Measurements from ENCODE around the gene ZSCAN5C. TPM values are rescaled to one million over a fixed set of nuclear protein-coding genes. Genes with fewer than 3 reads are reported as not detected.
A peak's percentile ranks its signal among the peaks of the same experiment; 100 is the strongest.
"Not testable (repeated sequence)": the region's sequence is repeated elsewhere in the genome, so short reads cannot be mapped to it uniquely, and the experiment has no call there.

Gene ZSCAN5C
- total and polyA plus RNA-seq, 3 experiments from 2014 or later: not detected

DNA sequence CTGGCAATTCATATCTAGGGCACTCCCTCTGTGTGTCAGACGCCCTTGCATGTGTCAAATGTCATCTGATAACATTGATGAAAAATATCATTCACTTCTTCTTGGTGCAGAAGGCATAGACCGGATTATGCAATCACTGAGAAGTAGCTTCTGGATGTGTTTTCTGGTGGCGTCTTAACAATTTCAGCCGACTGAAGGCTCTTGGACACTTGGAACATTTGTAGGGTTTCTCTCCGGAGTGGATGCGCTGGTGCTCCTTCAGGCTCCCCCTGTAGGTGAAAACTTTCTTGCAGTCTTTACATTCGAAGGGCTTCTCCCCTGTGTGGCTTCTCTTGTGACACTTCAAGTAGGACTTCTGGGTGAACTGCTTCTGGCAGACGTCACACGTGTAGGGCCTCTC lies 19.4 kb downstream of the ZSCAN5C start:
- H3K27ac ChIP-seq (ENCODE audit: low read depth, low read length); H3K4me3 Mint-ChIP-seq; POLR2A ChIA-PET; H3K4me1 Mint-ChIP-seq; DNase-seq; H3K4me1 ChIP-seq (ENCODE audit: insufficient read depth, low read length); H3K36me3 ChIP-seq (ENCODE audit: insufficient read depth, low read length); H3K27me3 ChIP-seq (ENCODE audit: insufficient read depth, low read length, poor library complexity, severe bottlenecking); H3K9me3 ChIP-seq (ENCODE audit: low read length); H3K9me3 Mint-ChIP-seq; H3K4me3 ChIP-seq (ENCODE audit: low read length): not testable (repeated sequence)
- peak overlapping the region in 1 of 8 donors; percentile 47 for H3K27ac Mint-ChIP-seq
- peaks cover 6 to 27% (median 13%) of the 10 kb centered on the region in 3 donors for H3K36me3 Mint-ChIP-seq
- CTCF ChIA-PET: interaction anchor here (1.7 kb wide), 1 partner anchor 154 kb away, joined by 3 read pairs; no protein-coding TSS in a partner anchor
- H3K27me3 Mint-ChIP-seq: peaks cover 5 to 19% of the 10 kb centered on the region in 2 donors

DNA sequence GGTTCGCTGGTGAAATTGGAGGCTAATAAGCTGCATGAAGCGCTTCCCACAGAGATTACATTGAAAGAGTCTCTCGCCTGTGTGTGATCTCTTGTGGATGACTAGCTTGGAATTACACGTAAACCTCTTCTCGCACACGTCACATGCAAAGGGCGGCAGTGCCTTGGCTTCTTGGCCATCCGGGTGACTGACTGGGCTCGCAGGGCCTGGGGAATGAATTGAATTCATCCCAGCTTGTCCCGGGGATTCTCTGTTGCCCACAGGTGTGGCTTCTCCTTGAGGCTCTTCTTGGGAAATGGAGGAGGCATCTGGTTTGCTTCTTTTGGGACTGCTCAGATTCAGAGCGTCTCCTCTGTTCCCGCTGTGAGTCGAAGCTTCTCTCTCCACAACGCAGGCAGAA lies 19.8 kb downstream of the ZSCAN5C start:
- no peak overlapping the region for H3K4me3 ChIP-seq (ENCODE audit: low read length)
- H3K9me3 ChIP-seq (ENCODE audit: low read length): no peaks in the 10 kb centered on the region
- CTCF ChIA-PET: no interaction called here
- H3K36me3 Mint-ChIP-seq: peaks cover 6 to 27% (median 13%) of the 10 kb centered on the region in 3 donors
- peaks cover 0 to 4% (median 0%) of the 10 kb centered on the region in 5 donors for H3K9me3 Mint-ChIP-seq
- POLR2A ChIA-PET: no interaction called here
- H3K27ac Mint-ChIP-seq: no peak overlapping the region
- no peaks in the 10 kb centered on the region for H3K36me3 ChIP-seq (ENCODE audit: insufficient read depth, low read length)
- peaks cover 0 to 4% (median 2%) of the 10 kb centered on the region in 3 donors for H3K4me1 Mint-ChIP-seq
- no peak overlapping the region for H3K27ac ChIP-seq (ENCODE audit: low read depth, low read length)
- peaks cover 5 to 17% of the 10 kb centered on the region in 2 donors for H3K27me3 Mint-ChIP-seq
- DNase-seq: no peak
- H3K27me3 ChIP-seq (ENCODE audit: insufficient read depth, low read length, poor library complexity, severe bottlenecking): no peaks in the 10 kb centered on the region
- H3K4me1 ChIP-seq (ENCODE audit: insufficient read depth, low read length): no peaks in the 10 kb centered on the region
- no peak overlapping the region for H3K4me3 Mint-ChIP-seq

DNA sequence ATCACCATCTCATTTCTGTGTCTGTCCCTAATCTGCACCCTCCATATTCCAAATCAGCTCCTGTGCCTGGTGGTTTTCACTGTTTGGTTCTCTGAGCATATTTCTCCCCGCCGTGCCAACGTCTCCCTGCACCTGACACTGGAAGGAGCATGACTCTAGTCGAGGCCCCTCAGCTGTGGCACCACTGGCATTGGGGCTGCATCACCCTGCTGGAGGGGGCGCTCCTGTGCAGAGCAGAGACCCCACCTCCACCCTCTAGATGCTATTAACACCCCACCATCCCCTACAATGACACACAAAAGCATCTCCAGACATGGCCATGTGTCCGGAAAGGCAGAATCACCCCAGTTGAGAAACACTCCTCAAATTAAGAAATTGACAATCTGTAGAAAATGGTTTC lies 20.8 kb downstream of the ZSCAN5C start:
- H3K36me3 ChIP-seq (ENCODE audit: insufficient read depth, low read length): no peaks in the 10 kb centered on the region
- peaks cover 0 to 4% (median 0%) of the 10 kb centered on the region in 5 donors for H3K9me3 Mint-ChIP-seq
- no peaks in the 10 kb centered on the region for H3K27me3 ChIP-seq (ENCODE audit: insufficient read depth, low read length, poor library complexity, severe bottlenecking)
- POLR2A ChIA-PET: no interaction called here
- peaks cover 4 to 12% of the 10 kb centered on the region in 2 donors for H3K27me3 Mint-ChIP-seq
- H3K4me3 ChIP-seq (ENCODE audit: low read length): no peak overlapping the region
- no peak for DNase-seq
- no peak overlapping the region for H3K27ac ChIP-seq (ENCODE audit: low read depth, low read length)
- no peaks in the 10 kb centered on the region for H3K4me1 ChIP-seq (ENCODE audit: insufficient read depth, low read length)
- H3K36me3 Mint-ChIP-seq: peaks cover 6 to 27% (median 13%) of the 10 kb centered on the region in 3 donors
- H3K27ac Mint-ChIP-seq: no peak overlapping the region
- no peaks in the 10 kb centered on the region for H3K9me3 ChIP-seq (ENCODE audit: low read length)
- CTCF ChIA-PET: no interaction called here
- H3K4me3 Mint-ChIP-seq: no peak overlapping the region
- H3K4me1 Mint-ChIP-seq: peaks cover 0 to 3% (median 2%) of the 10 kb centered on the region in 3 donors

DNA sequence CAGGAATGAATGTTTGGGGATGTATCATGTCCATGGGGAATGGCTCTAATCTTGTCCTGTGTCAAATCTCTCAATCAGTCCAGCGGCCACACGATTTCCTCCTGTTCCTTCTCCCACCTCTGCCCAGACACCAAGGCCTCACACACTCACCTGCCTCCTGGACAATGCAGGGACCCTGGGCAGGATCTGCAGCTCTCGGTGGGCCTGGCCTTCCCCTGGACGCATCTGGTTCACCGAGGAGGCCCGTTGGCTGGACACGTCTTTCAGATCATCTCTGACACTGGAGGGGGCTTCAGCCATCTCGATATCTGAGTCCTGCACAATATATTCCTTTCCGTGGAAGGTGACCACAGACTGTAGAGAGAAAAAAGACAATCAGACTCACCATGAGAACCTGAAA lies 21.4 kb downstream of the ZSCAN5C start:
- Histone ChIP-seq H3K4me3 (ENCODE audit: low read length) (no peak overlapping the region), H3K4me1 (ENCODE audit: insufficient read depth, low read length) (no peaks in the 10 kb centered on the region), H3K9me3 (ENCODE audit: low read length) (no peaks in the 10 kb centered on the region), H3K27me3 (ENCODE audit: insufficient read depth, low read length, poor library complexity, severe bottlenecking) (no peaks in the 10 kb centered on the region), H3K36me3 (ENCODE audit: insufficient read depth, low read length) (no peaks in the 10 kb centered on the region), H3K27ac (ENCODE audit: low read depth, low read length) (no peak overlapping the region)
- DNase-seq: no peak
- Mint-ChIP-seq H3K4me1 (no peaks in the 10 kb centered on the region), H3K27ac (no peak overlapping the region), H3K9me3 (peaks cover 0 to 4% (median 0%) of the 10 kb centered on the region in 5 donors), H3K27me3 (peaks cover 0 to 8% of the 10 kb centered on the region in 2 donors), H3K36me3 (peaks cover 6 to 27% (median 13%) of the 10 kb centered on the region in 3 donors), H3K4me3 (no peak overlapping the region)
- ChIA-PET POLR2A (no interaction called here), CTCF (no interaction called here)

DNA sequence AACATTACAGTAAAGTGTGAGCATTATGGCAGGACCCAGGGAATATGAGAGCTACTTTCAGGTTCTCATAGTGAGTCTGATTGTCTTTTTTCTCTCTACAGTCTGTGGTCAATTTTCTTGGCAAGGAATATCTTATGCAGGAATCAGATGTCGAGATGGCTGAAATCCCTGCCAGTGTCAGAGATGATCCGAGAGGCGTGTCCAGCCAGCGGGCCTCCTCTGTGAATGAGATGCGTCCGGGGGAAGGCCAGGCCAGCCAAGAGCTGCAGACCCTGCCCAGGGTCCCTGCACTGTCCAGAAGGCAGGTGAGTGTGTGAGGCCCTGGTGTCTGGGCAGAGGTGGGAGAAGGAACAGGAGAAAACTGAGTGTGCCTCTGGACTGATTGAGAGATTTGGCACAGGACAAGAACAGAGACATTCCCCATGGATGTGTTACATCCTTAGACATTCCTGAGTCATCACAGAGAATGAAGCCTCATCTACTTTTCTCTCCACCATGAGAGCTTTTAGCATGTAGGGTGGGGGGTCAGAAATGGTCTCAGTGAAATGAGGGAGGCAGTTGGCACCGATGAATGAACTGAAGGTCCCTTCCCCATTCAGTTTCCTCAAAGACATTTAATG lies 43.2 kb downstream of the ZSCAN5C start:
- Histone ChIP-seq H3K36me3 (ENCODE audit: insufficient read depth, low read length) (no peaks in the 10 kb centered on the region), H3K27me3 (ENCODE audit: insufficient read depth, low read length, poor library complexity, severe bottlenecking) (no peaks in the 10 kb centered on the region), H3K9me3 (ENCODE audit: low read length) (no peaks in the 10 kb centered on the region), H3K27ac (ENCODE audit: low read depth, low read length) (no peak overlapping the region), H3K4me3 (ENCODE audit: low read length) (no peak overlapping the region), H3K4me1 (ENCODE audit: insufficient read depth, low read length) (no peaks in the 10 kb centered on the region)
- Mint-ChIP-seq H3K4me3 (no peak overlapping the region), H3K4me1 (no peaks in the 10 kb centered on the region), H3K36me3 (peaks cover 0 to 3% (median 0%) of the 10 kb centered on the region in 3 donors), H3K9me3 (no peaks in the 10 kb centered on the region), H3K27ac (no peak overlapping the region), H3K27me3 (no peaks in the 10 kb centered on the region)
- no peak for DNase-seq
- ChIA-PET CTCF (no interaction called here), POLR2A (no interaction called here)

DNA sequence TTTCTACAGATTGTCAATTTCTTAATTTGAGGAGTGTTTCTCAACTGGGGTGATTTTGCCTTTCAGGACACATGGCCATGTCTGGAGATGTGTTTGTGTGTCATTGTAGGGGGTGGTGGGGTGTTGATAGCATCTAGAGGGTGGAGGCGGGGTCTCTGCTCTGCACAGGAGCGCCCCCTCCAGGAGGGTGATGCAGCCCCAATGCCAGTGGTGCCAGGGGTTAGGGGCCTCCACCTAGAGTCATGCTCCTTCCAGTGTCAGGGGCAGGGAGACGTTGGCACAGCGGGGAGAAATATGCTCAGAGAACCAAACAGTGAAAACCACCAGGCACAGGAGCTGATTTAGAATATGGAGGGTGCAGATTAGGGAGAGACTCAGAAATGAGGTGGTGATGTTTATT lies 43.7 kb downstream of the ZSCAN5C start:
- H3K4me3 Mint-ChIP-seq; H3K4me1 Mint-ChIP-seq; H3K27me3 ChIP-seq (ENCODE audit: insufficient read depth, low read length, poor library complexity, severe bottlenecking); H3K4me3 ChIP-seq (ENCODE audit: low read length); H3K9me3 Mint-ChIP-seq; H3K27ac Mint-ChIP-seq; H3K36me3 ChIP-seq (ENCODE audit: insufficient read depth, low read length); CTCF ChIA-PET; DNase-seq; POLR2A ChIA-PET; H3K27ac ChIP-seq (ENCODE audit: low read depth, low read length); H3K36me3 Mint-ChIP-seq; H3K27me3 Mint-ChIP-seq; H3K9me3 ChIP-seq (ENCODE audit: low read length); H3K4me1 ChIP-seq (ENCODE audit: insufficient read depth, low read length): not testable (repeated sequence)

DNA sequence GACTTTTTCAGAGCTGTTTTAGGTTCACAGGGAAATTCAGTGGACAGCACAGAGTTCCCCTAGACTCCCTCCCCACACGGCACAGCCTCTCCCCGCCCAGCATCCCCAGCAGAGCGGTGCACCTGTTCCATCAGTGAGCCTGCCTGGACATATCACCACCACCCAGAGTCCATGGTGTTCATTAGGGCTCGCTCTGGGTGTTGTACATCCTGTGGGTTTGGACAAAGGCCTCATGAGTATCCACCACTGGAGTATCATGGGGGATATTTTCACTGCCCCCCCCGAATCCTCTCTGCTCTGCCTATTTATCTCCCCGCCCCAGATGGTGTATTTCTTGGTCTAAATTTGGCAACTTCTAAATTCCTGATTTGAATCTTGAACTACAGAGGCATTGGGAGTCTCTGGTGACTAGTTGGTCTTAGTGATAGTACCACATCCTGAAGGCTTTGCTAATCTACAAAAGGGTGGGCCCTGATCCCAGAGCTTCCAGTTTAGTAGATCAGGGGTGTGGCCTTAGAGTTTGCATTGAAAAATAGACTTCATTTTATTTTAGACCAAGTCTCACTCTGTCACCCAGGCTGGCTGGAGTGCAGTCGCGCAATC lies 46.8 kb downstream of the ZSCAN5C start:
- POLR2A ChIA-PET; H3K9me3 Mint-ChIP-seq; H3K27ac ChIP-seq (ENCODE audit: low read depth, low read length); H3K27me3 ChIP-seq (ENCODE audit: insufficient read depth, low read length, poor library complexity, severe bottlenecking); H3K36me3 Mint-ChIP-seq; CTCF ChIA-PET; H3K4me1 ChIP-seq (ENCODE audit: insufficient read depth, low read length); DNase-seq; H3K9me3 ChIP-seq (ENCODE audit: low read length); H3K27me3 Mint-ChIP-seq; H3K4me1 Mint-ChIP-seq; H3K36me3 ChIP-seq (ENCODE audit: insufficient read depth, low read length); H3K4me3 ChIP-seq (ENCODE audit: low read length); H3K27ac Mint-ChIP-seq; H3K4me3 Mint-ChIP-seq: not testable (repeated sequence)

DNA sequence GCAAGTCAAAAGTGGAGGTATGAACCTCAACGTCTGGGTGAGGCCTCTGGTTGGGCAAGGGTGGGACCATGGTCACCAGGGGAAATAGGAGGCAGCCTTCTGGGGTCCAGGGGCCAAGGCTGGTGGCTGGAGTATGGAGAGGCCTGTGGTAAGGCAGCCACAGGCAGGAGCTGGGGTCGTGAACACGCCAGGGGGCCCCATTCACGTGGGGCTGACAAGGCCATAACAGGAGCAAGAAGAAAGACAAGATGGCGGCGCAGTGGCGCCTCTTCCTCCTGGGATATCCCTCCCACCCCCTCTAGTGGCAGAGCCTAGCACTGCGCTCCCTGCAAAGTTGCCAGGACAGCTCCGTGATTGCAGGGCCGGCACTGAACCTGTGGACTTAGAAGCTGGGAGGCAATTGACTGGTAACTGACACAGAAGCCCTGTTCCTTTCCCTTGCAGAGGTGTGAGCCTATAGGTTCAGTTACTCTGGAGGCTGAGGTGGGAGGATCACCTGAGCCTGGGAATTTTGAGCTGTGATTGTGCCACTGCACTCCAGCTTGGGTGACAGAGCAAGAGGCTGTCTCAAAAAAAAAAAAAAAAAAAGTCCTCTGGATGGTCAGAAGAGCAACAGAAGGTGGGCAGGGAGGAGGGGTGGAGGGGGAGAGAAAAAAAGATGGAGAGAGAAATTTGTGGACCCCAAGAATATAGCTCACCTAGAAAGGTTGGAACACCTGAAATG lies 50.8 kb downstream of the ZSCAN5C start:
- no peak overlapping the region for H3K27ac Mint-ChIP-seq

More for the DNA sequence above, 50.8 kb downstream of the ZSCAN5C start:
- H3K4me1 ChIP-seq (ENCODE audit: insufficient read depth, low read length): no peaks in the 10 kb centered on the region
- CTCF ChIA-PET: interaction anchor here (0.8 to 3.6 kb wide), 13 partner anchors 9 to 846 kb away, joined by 3 to 27 read pairs (median 4); no protein-coding TSS in a partner anchor
- no peaks in the 10 kb centered on the region for H3K27me3 ChIP-seq (ENCODE audit: insufficient read depth, low read length, poor library complexity, severe bottlenecking)
- peak; percentile 27 to 77 (median 47) for DNase-seq
- Mint-ChIP-seq H3K27me3 (peaks cover 0 to 3% of the 10 kb centered on the region in 2 donors), H3K4me3 (peak overlapping the region in 1 of 7 donors; percentile 27), H3K36me3 (no peaks in the 10 kb centered on the region), H3K9me3 (no peaks in the 10 kb centered on the region), H3K4me1 (peaks cover 0 to 4% (median 0%) of the 10 kb centered on the region in 3 donors)
- H3K4me3 ChIP-seq (ENCODE audit: low read length): no peak overlapping the region
- no peaks in the 10 kb centered on the region for H3K36me3 ChIP-seq (ENCODE audit: insufficient read depth, low read length)
- H3K9me3 ChIP-seq (ENCODE audit: low read length): no peaks in the 10 kb centered on the region
- H3K27ac ChIP-seq (ENCODE audit: low read depth, low read length): no peak overlapping the region
- POLR2A ChIA-PET: no interaction called here

All from CD8-positive, alpha-beta memory T cell (primary cell).